Activated gamma-delta T cell treated with anti-CD3 and anti-CD28 coated beads, Interleukin-2, amount 50 U/mL, for 16 hours (primary cell): ENCODE data around the gene NINJ1.
"Not testable (repeated sequence)": the region's sequence is repeated elsewhere in the genome, so short reads cannot be mapped to it uniquely, and the experiment has no call there.

Experiments used
- DNase-seq: peaks from one replicate; pipeline ENCODE4 v3.0.0-alpha.2; 2020; ENCODE audit warnings: low read depth

NINJ1 gene

GRCh38 chr9:93119703-93119952 is 14.4 kb downstream of the NINJ1 start:
- DNase-seq = no peak

GRCh38 chr9:93118863-93119702 is 15.0 kb downstream of the NINJ1 start:
- no peak for DNase-seq

GRCh38 chr9:93117924-93118862 is 15.9 kb downstream of the NINJ1 start:
- no peak for DNase-seq

- DNase-seq = not testable (repeated sequence)
Observed at GRCh38 chr9:93117521-93117920, 16.5 kb downstream of the NINJ1 start.

- DNase-seq = no peak
Observed at GRCh38 chr9:93116072-93116961, 17.7 kb downstream of the NINJ1 start.

GRCh38 chr9:93115486-93116071 is 18.5 kb downstream of the NINJ1 start:
- DNase-seq = no peak

GRCh38 chr9:93114984-93115335 is 19.1 kb downstream of the NINJ1 start:
- no peak for DNase-seq

GRCh38 chr9:93114169-93114983 is 19.7 kb downstream of the NINJ1 start:
- no peak for DNase-seq

- no peak for DNase-seq
Observed at GRCh38 chr9:93112864-93113389, 21.1 kb downstream of the NINJ1 start.

- DNase-seq = no peak
Observed at GRCh38 chr9:93112116-93112863, 21.8 kb downstream of the NINJ1 start.

GRCh38 chr9:93111371-93112115 is 22.5 kb downstream of the NINJ1 start:
- no peak for DNase-seq

GRCh38 chr9:93111001-93111370 is 23.1 kb downstream of the NINJ1 start:
- no peak for DNase-seq

- DNase-seq = no peak
Observed at GRCh38 chr9:93110311-93110855, 23.7 kb downstream of the NINJ1 start.

- no peak for DNase-seq
Observed at GRCh38 chr9:93108291-93109041, 25.6 kb downstream of the NINJ1 start.

- DNase-seq = no peak
Observed at GRCh38 chr9:93107825-93108161, 26.3 kb downstream of the NINJ1 start.

- DNase-seq = no peak
Observed at GRCh38 chr9:93107151-93107824, 26.8 kb downstream of the NINJ1 start.

- DNase-seq = no peak
Observed at GRCh38 chr9:93105620-93106019, 28.4 kb downstream of the NINJ1 start.

GRCh38 chr9:93101086-93101485 is 33.0 kb downstream of the NINJ1 start:
- DNase-seq = not testable (repeated sequence)
